GM12873 (cell line): ENCODE measurements around the gene KLF6.

Source experiments
- TF ChIP-seq, protein P1 (sequence below): IDR thresholded peaks from 2 replicates; pipeline ENCODE4 v1.5.1; 2012; ENCODE audit warnings: low read depth, mild to moderate bottlenecking, moderate library complexity, low read length, control low read depth; ENCODE audit not compliant: insufficient read depth; ENCODE audit errors: missing control alignments

Gene KLF6

DNA sequence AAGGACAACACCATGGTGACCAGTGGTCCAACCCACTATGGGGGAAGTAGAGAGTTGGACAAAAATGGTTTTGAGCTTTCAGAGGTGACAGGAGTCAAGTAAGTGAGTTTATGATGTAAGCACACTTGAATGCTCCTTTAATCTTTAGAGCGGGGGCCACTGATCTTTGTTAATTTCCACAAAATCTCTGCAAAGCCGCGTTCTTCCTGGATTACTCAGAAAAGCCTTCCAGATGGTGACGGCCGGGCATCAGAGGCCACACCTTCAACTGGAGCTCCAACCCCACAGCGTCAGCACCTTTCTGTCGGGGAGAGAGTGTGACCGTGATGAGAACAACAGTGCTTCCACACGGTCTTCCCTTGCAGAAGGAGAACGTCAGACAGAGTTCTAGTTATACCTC lies 35.2 kb upstream of the KLF6 start:
- TF ChIP-seq, protein P1, sequence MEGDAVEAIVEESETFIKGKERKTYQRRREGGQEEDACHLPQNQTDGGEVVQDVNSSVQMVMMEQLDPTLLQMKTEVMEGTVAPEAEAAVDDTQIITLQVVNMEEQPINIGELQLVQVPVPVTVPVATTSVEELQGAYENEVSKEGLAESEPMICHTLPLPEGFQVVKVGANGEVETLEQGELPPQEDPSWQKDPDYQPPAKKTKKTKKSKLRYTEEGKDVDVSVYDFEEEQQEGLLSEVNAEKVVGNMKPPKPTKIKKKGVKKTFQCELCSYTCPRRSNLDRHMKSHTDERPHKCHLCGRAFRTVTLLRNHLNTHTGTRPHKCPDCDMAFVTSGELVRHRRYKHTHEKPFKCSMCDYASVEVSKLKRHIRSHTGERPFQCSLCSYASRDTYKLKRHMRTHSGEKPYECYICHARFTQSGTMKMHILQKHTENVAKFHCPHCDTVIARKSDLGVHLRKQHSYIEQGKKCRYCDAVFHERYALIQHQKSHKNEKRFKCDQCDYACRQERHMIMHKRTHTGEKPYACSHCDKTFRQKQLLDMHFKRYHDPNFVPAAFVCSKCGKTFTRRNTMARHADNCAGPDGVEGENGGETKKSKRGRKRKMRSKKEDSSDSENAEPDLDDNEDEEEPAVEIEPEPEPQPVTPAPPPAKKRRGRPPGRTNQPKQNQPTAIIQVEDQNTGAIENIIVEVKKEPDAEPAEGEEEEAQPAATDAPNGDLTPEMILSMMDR = no peak

DNA sequence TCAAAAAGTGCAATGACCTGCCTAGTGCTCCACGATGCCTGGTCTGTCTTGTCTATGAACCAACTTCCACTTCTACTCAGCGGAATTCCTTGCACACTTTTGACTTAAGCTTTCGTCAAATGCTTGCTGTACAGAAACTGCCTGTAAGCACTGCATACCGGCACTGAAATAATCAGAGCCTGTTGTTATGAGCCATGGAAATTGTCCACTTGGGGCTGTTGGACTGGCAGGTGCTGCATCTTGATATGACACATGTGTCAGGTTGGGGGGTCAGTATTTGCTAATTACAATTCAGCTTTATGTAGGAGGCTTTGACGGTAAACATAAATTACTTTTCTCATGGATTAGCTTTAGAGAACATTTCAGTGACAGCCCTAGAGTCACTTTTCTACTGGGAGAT lies 32.0 kb upstream of the KLF6 start:
- TF ChIP-seq, protein P1 = no peak

DNA sequence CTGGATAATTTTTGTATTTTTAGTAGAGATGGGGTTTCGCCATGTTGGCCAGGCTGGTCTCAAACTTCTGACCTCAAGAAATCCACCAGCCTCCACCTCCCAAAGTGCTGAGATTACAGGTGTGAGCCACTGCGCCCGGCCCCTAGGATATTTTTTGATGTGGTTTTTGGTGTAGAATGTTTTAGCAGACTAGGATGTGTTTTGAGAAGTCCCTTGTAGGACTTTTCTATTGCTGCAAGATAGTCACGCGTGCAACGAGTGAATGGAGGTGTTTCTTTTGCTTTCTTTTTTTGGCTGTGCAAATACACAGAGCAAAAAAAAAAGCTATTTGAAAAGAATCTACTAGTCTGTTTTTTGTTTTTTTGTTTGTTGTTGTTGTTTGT lies 29.8 kb upstream of the KLF6 start:
- TF ChIP-seq, protein P1 = no peak

DNA sequence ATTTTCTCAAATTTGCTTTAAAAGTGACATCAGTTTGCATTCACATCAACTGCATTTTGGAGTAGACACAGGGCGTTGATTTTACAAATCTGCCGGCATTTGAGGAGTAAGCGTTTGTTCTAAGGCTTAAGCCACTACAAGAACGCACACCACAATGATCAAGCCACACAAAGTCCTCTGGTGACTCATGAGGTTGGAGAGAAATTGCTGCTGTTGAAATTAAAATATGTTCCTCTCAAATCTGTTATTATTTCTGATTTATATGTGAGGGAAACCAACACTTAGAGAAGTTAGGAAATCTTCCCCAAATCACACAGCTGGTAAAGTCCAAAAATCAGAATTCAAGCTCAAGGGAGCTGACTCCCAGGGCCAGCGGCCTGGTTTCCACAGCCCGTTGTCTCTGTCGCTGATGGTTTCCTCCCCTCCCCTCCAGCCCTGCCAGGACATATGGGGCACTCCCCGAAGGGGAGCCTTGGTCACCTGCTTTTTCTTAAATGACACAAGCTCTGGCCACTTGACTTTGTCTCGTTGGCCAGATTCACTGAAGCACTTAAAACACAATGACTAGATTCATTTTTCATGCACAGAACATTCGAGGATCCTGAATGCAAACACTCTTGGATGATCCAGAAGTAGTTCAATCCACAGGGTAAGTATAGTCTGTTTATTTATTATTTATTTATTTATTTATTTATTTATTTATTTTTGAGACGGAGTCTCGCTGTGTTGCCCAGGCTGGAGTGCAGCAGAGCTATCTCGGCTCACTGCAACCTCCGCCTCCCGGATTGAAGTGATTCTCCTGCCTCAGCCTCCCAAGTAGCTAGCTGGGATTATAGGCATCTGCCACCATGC lies 29.2 kb upstream of the KLF6 start:
- TF ChIP-seq, protein P1 = no peak

DNA sequence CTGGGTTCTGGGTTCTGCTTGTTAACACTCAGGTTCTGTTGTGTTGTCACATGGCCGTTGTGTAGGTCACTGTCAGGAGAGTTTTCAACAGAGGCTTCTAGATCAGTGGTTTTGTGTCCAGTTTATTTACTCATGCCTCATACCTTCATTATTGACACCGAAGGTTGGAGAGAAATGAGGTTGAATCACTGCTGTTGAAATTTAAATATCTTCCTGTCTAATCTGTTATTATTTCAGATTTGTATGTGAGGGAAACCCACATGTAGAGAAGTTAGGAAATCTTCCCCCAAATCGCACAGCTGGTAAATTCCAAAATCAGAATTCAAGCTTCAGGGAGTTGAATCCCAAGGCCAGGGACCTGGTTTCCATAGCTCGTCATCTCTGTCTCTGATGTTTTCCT lies 28.3 kb upstream of the KLF6 start:
- TF ChIP-seq, protein P1 = no peak

DNA sequence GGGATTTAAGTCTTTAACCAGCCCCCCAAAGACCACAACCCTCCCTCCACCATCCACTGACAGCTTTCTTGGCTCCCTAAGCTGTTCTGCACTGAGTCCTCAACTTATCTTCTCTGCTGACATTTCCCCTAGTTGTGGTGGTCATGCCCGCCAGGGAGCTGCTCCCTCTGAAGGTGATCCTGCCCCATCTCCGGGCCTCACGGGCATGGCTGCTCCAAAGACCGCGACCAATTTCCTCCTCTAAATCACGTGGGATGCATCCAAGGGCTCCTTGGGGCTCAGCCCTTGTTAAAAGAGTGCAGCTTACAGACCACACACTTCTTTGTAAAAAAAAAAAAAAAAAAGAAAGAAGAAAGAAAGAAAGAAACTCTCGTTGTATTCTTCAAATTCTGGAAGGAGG lies 27.1 kb upstream of the KLF6 start:
- TF ChIP-seq, protein P1 = no peak

DNA sequence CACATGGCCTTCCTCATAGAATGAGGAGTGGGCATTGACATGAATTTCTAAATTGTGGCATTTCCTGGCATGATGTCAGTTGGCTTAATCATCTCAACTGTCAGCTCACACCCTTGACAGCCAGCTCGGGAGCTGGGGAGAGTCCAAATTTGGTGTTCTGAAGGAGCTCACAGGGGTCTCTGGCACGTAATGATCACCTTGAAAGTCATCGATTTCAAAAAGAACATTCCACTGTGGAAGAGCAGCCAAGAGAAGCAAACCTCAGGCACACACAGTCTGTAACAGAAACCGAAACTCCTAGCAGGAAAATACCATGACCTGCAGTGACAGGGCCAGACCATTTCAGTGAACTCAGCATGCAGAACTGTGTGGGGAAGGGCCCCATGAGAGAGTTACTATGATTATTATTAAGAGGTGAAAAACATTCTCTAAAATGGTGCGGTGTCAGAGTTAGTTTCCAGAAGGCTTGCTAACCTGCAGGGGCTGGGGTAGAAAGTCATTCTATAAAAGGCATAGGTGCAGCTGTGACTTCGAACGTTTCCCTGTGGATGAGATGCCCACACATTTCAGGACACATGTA lies 26.4 kb upstream of the KLF6 start:
- TF ChIP-seq, protein P1 = no peak
